OCI-LY7 (cell line): ENCODE measurements around the gene B4GAT1. TPM values are rescaled to one million over a fixed set of nuclear protein-coding genes. Genes with fewer than 3 reads are reported as not detected.

ENCODE experiments used
- BruUV-seq: library from RNA; stranded (reverse); fragments of 400-500 nt; replicated peaks from 2 replicates; lab custom pipeline; 2021; lab: Mats Ljungman, UMichigan
- CTCF ChIA-PET: fragments of 300-600 bp; sonication (Branson Sonifier 250); formaldehyde crosslinking; loops from one replicate; lab custom pipeline; 2022; ENCODE audit warnings: antibody characterized with exemption; ENCODE audit not compliant: unreplicated experiment; lab: Charles Lee
- POLR2A ChIA-PET: fragments of 300-600 bp; sonication (Branson Sonifier 250); formaldehyde crosslinking; loops from one replicate; lab custom pipeline; 2022; ENCODE audit warnings: antibody characterized with exemption; lab: Charles Lee
- DNase-seq: peaks from one replicate; pipeline ENCODE4 v3.0.0-alpha.2; 2015; ENCODE audit warnings: low spot score
- H2AFZ ChIP-seq: fragments of 200-600 bp; sonication (generic), shearing (Covaris generic); 2 replicates; pipeline ENCODE4 v1.6.1; 2014; ENCODE audit warnings: mild to moderate bottlenecking, antibody characterized with exemption, low read length, moderate library complexity
- H3K27ac ChIP-seq: fragments of 200-600 bp; sonication (generic); 2 replicates; pipeline ENCODE4 v1.5.1; 2014; ENCODE audit warnings: mixed run types, low read depth, mild to moderate bottlenecking, moderate library complexity, low read length, inconsistent platforms; ENCODE audit not compliant: poor library complexity, severe bottlenecking
- H3K36me3 ChIP-seq: fragments of 200-600 bp; sonication (generic); 2 replicates; pipeline ENCODE4 v1.6.1; 2014; ENCODE audit warnings: mild to moderate bottlenecking, antibody characterized with exemption, low read length, moderate library complexity, mixed read lengths; ENCODE audit not compliant: insufficient read depth
- H3K4me1 ChIP-seq: fragments of 200-600 bp; sonication (generic); 2 replicates; pipeline ENCODE4 v1.5.1; 2014; ENCODE audit warnings: mild to moderate bottlenecking, low read length; ENCODE audit not compliant: insufficient read depth, poor library complexity, severe bottlenecking
- H3K4me2 ChIP-seq: fragments of 200-600 bp; sonication (generic); 2 replicates; pipeline ENCODE4 v1.6.1; 2014; ENCODE audit warnings: mild to moderate bottlenecking, low read length
- H3K4me3 ChIP-seq: fragments of 200-600 bp; sonication (generic); 2 replicates; pipeline ENCODE4 v1.5.1; 2014; ENCODE audit warnings: mild to moderate bottlenecking, low read depth, low read length; ENCODE audit not compliant: poor library complexity, severe bottlenecking
- H3K79me2 ChIP-seq: fragments of 200-600 bp; sonication (generic); 2 replicates; pipeline ENCODE4 v1.6.1; 2016; ENCODE audit warnings: low read depth, mild to moderate bottlenecking, low read length, moderate library complexity, mixed read lengths; ENCODE audit not compliant: insufficient read depth
- H3K9me2 ChIP-seq: fragments of 200-600 bp; sonication (generic); 2 replicates; pipeline ENCODE4 v1.6.1; 2016; ENCODE audit warnings: mild to moderate bottlenecking, low read length, mixed read lengths; ENCODE audit not compliant: insufficient read depth
- H3K9me3 ChIP-seq: fragments of 200-600 bp; sonication (generic); 2 replicates; pipeline ENCODE4 v1.6.1; 2014; ENCODE audit warnings: mild to moderate bottlenecking, mixed run types, low read length, mixed read lengths
- H4K20me1 ChIP-seq: fragments of 200-600 bp; sonication (generic); 2 replicates; pipeline ENCODE4 v1.6.1; 2014; ENCODE audit warnings: mild to moderate bottlenecking, antibody characterized with exemption, low read length, moderate library complexity, mixed read lengths; ENCODE audit not compliant: insufficient read depth
- EZH2phosphoT487 ChIP-seq: fragments of 200-600 bp; sonication (generic); IDR thresholded peaks from 2 replicates; pipeline ENCODE4 v1.6.1; 2018; ENCODE audit warnings: low read depth, borderline replicate concordance, mild to moderate bottlenecking, mixed run types, antibody characterized with exemption, low read length, moderate library complexity, mixed read lengths
- intact Hi-C: fragments of 100-400 bp; cut with micrococcal nuclease; formaldehyde crosslinking; loops from one replicate; pipeline ENCODE4 v1.10.0; 2022; ENCODE audit not compliant: unreplicated experiment
- total RNA-seq, 2 experiments: library from RNA; depleted of rRNA in 1 of 2; stranded (reverse); fragments of >200 nt in 1 of 2; shearing (Covaris generic) in 1 of 2; gene quantifications; 2 replicates each; pipeline ENCODE4 v1.2.3, GENCODE V29; 2014 to 2022
- TF ChIP-seq, protein P1 (sequence below): fragments of 200-600 bp; sonication (generic); conservative IDR thresholded peaks from 2 replicates; pipeline ENCODE4 v1.5.1; 2014; ENCODE audit warnings: mild to moderate bottlenecking, antibody characterized with exemption, low read length, moderate library complexity, mixed read lengths

The B4GAT1 gene
- total RNA-seq, 2 experiments from 2014 or later: 9.8 to 11.7 TPM

DNA sequence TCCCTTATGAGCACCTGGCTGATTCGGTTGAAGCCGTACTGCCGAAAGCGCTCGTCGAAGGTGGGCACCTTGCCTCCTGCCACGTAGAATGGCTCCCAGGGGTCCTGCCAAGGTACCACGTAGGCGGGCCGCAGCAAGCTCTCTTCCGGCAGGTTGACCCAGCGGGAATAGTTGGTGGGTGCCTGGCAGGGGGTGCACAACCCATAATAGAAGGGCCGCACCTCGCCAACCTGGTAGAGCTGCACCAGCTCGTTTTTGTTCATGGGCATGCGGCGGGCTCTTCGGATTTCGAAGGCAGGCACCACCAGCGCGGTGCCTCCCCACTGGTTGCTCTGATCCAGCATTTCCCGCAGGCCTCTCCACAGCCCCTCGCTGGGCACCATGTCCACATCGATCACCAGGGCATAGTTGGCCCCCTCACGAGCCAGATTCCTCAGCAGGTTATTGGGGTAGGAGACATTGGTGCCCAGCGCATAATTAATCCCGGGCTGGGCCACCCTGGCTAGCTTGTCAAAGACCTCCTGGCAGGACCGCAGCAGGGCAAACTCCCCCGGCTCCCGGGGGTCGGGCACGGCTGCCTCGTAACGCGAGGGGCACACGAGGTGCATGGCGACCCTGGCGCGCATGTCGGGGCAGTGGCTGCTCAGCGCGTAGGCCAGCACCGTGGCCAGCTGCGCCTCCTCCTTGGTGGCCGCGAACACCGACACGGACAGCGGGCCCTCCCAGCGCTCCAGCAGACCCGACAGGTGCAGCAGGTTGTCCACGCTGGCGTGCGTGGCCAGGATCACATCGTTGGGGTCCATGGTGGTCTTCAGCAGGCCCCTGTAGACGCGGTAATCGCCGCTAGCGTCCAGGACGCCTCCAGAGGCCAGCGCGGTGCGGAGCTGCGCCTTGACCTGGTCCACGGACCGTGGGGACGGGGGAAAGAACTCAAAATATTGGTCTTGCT lies 679 bp downstream of the B4GAT1 start:
- POLR2A ChIA-PET: interaction anchor here (1.4 kb wide), 1 partner anchor 58 kb away, joined by 3 read pairs; the partner anchor contains the start of gene YIF1A
- no peak overlapping the region for H3K27ac ChIP-seq

DNA sequence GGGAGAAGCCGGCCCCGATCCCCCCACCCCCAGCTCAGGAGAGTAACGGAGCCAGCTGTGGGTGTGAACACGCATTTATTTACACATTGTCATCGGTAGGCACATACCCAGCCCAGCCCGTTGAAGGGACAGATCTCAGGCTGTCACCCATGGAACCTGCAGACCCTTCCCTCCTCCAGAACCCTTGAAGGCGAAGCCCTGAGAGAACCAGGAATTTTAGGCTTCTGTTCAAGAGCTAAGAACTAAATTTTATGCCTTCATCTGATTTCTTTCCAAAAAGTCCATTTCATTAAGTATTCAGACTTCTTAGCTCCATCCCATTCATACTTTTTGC lies 2.1 kb downstream of the B4GAT1 start:
- Histone ChIP-seq H3K4me1 (peaks cover 37% of the 10 kb centered on the region), H2AFZ (peak overlapping the region; percentile 35; the same call in 1 of the 2 replicates)
- no TSS peak for BruUV-seq

More for the DNA sequence above, 679 bp downstream of the B4GAT1 start:
- BruUV-seq: no TSS peak
- H3K9me3 ChIP-seq: no peaks in the 10 kb centered on the region
- intact Hi-C loops: loop anchor here (5.0 kb wide), 1 partner anchor 34 kb away; no protein-coding TSS in a partner anchor
- DNase-seq: no peak
- CTCF ChIA-PET: interaction anchor here (1.8 kb wide), 1 partner anchor 35 kb away, joined by 6 read pairs; no protein-coding TSS in a partner anchor
- H3K4me3 ChIP-seq: peak overlapping the region; percentile 88
- peaks cover 4% of the 10 kb centered on the region; the same call in 1 of the 2 replicates for H4K20me1 ChIP-seq
- H3K36me3 ChIP-seq: no peaks in the 10 kb centered on the region
- H2AFZ ChIP-seq: peak overlapping the region; percentile 76
- no peaks in the 10 kb centered on the region for H3K9me2 ChIP-seq
- H3K4me2 ChIP-seq: peak overlapping the region; percentile 89
- no peak for TF ChIP-seq EZH2phosphoT487
- TF ChIP-seq, protein P1, sequence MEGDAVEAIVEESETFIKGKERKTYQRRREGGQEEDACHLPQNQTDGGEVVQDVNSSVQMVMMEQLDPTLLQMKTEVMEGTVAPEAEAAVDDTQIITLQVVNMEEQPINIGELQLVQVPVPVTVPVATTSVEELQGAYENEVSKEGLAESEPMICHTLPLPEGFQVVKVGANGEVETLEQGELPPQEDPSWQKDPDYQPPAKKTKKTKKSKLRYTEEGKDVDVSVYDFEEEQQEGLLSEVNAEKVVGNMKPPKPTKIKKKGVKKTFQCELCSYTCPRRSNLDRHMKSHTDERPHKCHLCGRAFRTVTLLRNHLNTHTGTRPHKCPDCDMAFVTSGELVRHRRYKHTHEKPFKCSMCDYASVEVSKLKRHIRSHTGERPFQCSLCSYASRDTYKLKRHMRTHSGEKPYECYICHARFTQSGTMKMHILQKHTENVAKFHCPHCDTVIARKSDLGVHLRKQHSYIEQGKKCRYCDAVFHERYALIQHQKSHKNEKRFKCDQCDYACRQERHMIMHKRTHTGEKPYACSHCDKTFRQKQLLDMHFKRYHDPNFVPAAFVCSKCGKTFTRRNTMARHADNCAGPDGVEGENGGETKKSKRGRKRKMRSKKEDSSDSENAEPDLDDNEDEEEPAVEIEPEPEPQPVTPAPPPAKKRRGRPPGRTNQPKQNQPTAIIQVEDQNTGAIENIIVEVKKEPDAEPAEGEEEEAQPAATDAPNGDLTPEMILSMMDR: no peak
- H3K79me2 ChIP-seq: peaks cover 15% of the 10 kb centered on the region
- peaks cover 37% of the 10 kb centered on the region for H3K4me1 ChIP-seq

More for the DNA sequence above, 2.1 kb downstream of the B4GAT1 start:
- TF ChIP-seq EZH2phosphoT487: no peak
- TF ChIP-seq, protein P1: no peak
- H3K36me3 ChIP-seq: peaks cover 14% of the 10 kb centered on the region
- CTCF ChIA-PET: no interaction called here
- H3K4me3 ChIP-seq: peak overlapping the region; percentile 88
- peak overlapping the region; percentile 35 for H3K27ac ChIP-seq
- no peaks in the 10 kb centered on the region for H3K9me3 ChIP-seq
- H3K4me2 ChIP-seq: peak overlapping the region; percentile 89
- no peaks in the 10 kb centered on the region for H3K9me2 ChIP-seq
- peaks cover 15% of the 10 kb centered on the region for H3K79me2 ChIP-seq
- POLR2A ChIA-PET: interaction anchor here (0.6 to 2.2 kb wide), 5 partner anchors 26 to 56 kb away, joined by 3 to 7 read pairs (median 5); partner anchors contain the start of gene YIF1A
- intact Hi-C loops: loop anchor here (2.0 to 5.0 kb wide), 2 partner anchors 26 to 33 kb away; partner anchors contain the start of gene SLC29A2
- DNase-seq: no peak
- H4K20me1 ChIP-seq: peaks cover 4% of the 10 kb centered on the region; the same call in 1 of the 2 replicates
